GM12891 (cell line): ENCODE results near the gene GALT.

Source experiments
- POLR2A ChIP-seq: IDR thresholded peaks from 2 replicates; pipeline ENCODE4 v1.6.1; 2011; ENCODE audit warnings: low read depth, low read length, control low read depth
- SPI1 ChIP-seq: IDR thresholded peaks from 2 replicates; pipeline ENCODE4 v1.6.1; 2011; ENCODE audit warnings: low read depth, low read length, control low read depth
- TAF1 ChIP-seq: IDR thresholded peaks from 2 replicates; pipeline ENCODE4 v1.6.1; 2011; ENCODE audit warnings: low read depth, low read length, control low read depth

DNA sequence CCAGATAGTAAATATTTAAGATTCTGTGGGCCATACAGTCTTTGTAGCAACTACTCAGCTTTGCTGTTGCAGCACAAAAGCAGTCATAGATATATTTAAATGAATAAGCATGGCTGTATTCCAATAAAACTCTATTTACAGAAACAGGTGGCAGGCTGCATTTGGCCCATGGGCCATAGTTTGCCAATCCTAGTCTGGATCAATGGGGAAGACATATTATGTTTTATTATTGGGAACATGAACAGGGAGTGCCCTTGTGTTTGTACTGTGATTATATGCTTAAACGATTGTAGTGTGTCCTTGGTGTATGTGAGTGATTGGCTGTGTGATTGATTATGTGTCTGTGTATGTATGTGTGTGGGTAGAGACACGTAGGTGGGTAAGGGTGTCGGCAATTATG, 28.0 kb downstream of the GALT start:
- TF ChIP-seq TAF1 (no peak), POLR2A (no peak), SPI1 (no peak)
